GM20000 (cell line): ENCODE data around the gene VWA5B2.

Experiments used
- DNase-seq: peaks from one replicate; pipeline ENCODE4 v3.0.0; 2012; ENCODE audit warnings: low spot score
- TF ChIP-seq, protein P1 (sequence below): IDR thresholded peaks from 2 replicates; pipeline ENCODE4 v1.5.1; 2012; ENCODE audit warnings: mild to moderate bottlenecking, control low read depth; ENCODE audit errors: extremely low read depth, missing control alignments

Gene VWA5B2

DNA sequence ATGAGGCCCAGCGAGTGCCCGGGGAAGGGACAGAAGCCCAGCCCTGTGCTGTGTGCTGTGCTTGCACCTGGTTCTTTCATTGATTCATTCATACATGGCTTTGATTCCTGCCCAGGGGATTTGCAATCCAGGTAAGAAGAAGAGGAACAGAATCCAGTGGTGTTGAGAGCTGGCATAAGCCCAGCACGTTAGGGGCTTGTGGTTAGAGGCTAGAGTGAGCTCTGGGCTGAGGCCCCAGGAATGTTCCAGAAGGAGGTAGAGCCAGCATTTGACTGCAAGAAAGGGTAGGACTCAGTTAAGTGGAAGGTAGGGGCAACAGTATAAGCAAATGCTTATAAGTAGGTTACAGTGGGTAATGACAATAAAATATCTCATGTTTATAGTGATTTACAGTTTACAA is 2.3 kb downstream of the VWA5B2 start:
- no peak for DNase-seq
- TF ChIP-seq, protein P1, sequence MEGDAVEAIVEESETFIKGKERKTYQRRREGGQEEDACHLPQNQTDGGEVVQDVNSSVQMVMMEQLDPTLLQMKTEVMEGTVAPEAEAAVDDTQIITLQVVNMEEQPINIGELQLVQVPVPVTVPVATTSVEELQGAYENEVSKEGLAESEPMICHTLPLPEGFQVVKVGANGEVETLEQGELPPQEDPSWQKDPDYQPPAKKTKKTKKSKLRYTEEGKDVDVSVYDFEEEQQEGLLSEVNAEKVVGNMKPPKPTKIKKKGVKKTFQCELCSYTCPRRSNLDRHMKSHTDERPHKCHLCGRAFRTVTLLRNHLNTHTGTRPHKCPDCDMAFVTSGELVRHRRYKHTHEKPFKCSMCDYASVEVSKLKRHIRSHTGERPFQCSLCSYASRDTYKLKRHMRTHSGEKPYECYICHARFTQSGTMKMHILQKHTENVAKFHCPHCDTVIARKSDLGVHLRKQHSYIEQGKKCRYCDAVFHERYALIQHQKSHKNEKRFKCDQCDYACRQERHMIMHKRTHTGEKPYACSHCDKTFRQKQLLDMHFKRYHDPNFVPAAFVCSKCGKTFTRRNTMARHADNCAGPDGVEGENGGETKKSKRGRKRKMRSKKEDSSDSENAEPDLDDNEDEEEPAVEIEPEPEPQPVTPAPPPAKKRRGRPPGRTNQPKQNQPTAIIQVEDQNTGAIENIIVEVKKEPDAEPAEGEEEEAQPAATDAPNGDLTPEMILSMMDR: no peak

DNA sequence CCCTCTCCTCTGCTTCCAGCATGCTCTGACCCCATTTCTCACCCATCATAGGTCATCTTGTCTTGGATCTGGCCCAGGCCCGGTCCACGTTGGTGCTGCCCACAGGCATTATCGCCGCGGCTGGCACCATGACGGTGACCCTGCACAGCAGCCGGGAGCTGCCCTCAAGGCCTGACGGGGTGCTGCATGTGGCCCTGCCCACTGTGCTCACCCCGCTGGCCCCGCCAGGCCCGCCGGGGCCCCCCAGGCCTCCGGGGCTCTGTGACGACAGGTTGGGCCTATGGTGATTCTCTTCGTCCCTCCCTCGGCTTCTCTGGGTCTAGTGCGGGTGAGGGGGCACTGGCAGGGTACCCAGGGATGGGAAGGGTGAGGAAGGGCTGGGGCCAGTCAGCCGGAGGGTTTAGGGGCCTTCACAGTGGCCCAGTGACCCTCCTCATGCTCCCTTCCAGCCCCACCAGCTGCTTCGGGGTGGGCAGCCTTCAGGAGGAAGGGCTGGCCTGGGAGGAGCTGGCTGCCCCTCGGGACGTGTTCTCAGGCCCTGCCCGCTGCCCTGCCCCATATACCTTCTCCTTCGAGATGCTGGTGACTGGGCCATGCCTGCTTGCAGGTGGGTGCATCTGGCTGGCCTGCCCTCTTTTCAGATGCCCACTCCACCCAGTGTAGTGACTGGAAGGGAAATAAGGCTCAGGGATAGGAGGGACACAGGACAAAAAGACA is 3.9 kb downstream of the VWA5B2 start:
- TF ChIP-seq, protein P1: no peak
- no peak for DNase-seq

DNA sequence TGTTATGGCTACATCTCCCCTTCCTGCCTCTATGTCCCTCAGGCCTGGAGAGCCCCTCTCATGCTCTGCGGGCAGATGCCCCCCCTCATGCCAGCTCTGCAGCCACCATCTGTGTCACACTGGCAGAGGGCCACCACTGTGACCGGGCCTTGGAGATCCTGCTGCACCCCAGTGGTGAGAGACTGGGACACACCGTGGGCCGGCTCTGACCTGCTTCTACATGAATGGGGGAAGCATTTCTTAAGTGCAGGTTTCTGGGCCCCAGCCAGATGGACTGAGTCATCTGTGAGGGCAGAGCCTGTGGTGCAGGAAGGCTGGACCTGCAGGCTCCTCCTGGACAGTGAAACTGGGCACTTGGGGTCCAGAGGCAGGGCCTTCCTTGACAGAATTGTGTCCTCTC is 4.8 kb downstream of the VWA5B2 start:
- TF ChIP-seq, protein P1: no peak
- DNase-seq: peak; percentile 12

DNA sequence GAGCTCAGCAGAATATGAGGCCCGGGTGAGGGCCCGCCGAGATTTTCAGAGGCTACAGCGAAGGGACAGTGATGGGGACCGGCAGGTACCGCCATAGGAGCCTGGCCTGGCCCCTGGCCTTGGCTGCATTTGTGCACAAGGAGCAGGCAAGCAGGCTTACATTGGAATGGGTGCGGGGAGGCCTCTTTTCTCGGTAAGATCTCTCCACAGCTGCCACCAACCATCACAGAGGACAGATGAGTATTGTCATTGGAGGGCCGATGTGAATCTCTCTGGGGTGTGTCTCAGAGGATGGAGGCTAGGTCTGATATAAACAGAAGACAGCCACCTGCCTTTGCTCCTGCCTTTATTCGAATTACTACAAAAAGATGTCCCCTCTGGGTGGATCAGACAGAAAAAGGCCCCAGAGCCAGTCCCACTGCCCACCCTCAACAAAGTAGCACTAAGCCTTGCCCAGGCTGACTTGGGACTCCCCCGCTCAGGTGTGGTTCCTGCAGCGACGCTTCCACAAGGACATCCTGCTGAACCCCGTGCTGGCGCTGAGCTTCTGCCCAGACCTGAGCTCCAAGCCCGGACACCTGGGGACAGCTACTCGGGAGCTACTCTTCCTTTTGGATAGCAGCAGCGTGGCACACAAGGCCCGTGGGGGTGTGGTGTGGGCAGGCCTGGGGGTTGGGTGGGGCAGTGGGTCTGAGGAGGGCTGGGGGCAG is 5.4 kb downstream of the VWA5B2 start:
- no peak for DNase-seq
- TF ChIP-seq, protein P1: no peak

DNA sequence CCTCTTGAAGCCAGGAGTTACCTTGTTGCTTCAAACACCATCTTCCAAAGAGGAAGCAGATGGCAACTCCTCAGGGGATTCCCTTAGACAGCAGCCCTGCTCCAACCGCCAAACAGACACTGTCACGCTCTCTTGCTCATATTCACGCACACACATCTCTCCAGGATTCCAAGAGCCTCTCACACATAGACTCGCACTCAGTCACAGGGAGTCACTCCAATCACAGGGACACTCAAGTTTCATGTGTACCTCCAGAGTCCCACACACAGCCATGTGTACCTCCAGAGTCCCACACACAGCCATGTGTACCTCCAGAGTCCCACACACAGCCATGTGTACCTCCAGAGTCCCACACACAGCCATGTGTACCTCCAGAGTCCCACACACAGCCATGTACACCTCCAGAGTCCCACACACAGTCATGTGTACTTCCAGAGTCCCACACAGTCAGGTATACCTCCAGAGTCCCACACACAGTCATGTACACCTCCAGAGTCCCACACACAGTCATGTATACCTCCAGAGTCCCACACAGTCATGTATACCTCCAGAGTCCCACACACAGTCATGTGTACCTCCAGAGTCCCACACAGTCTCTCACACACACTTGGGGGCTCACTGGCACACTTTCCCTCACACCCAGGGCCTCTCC is 6.1 kb downstream of the VWA5B2 start:
- no peak for DNase-seq
- TF ChIP-seq, protein P1: no peak

DNA sequence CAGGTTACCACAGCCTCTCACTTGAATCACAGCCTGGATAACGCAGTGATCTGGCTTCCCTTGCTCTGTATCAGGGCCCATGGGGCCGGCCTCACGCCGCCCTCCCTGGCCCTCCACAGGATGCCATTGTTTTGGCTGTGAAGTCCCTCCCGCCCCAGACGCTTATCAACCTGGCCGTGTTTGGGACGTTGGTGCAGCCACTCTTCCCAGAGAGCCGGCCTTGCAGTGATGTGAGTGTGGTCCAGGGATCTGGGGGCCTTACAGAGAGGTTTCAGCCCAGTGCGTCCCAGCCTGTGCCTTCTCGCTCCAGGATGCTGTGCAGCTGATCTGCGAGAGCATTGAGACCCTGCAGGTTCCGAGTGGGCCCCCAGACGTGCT is 6.6 kb downstream of the VWA5B2 start:
- TF ChIP-seq, protein P1: no peak
- no peak for DNase-seq

DNA sequence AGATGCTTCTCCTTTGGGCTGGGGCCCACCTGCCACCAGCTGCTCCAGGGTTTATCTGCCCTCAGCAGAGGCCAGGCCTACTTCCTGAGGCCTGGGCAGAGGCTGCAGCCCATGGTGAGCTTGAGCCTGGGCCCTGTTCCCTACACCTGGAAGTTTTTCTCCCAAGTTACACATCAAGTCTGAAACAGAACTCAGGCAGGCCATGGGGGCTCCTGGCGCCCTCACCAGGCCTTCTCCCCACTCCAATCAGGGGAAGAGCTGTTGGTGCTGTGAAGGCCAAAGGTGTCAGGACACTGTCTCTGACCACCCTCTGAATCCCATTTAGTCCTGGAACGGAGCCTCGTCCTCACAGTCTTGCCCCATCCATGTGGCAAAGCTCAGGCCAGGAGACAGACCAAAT is 7.3 kb downstream of the VWA5B2 start:
- no peak for DNase-seq
- TF ChIP-seq, protein P1: no peak
